Nephron (organoid): ENCODE measurements around the gene LSM14B.

Experiments
- H3K27ac Mint-ChIP-seq, 3 experiments: 2 replicates each; pipeline ENCODE4 v1.8.0; 2020; ENCODE audit warnings: mixed read lengths in 3 of 3, mild to moderate bottlenecking in 2 of 3, moderate library complexity in 1 of 3
- H3K27me3 Mint-ChIP-seq: 2 replicates; pipeline ENCODE4 v1.8.0; 2021; ENCODE audit warnings: low read depth, mild to moderate bottlenecking, moderate library complexity, mixed read lengths
- H3K36me3 Mint-ChIP-seq: 2 replicates; pipeline ENCODE4 v1.8.0; 2020; ENCODE audit warnings: low read depth, mixed read lengths
- H3K4me1 Mint-ChIP-seq: 2 replicates; pipeline ENCODE4 v1.8.0; 2020; ENCODE audit warnings: mixed read lengths
- H3K4me3 Mint-ChIP-seq, 3 experiments: 2 replicates each; pipeline ENCODE4 v1.8.0; 2020; ENCODE audit warnings: mild to moderate bottlenecking in 3 of 3, mixed read lengths in 3 of 3, moderate library complexity in 2 of 3
- H3K9me3 Mint-ChIP-seq: 2 replicates; pipeline ENCODE4 v1.8.0; 2020; ENCODE audit warnings: mixed read lengths
- CTCF ChIP-seq, 3 experiments: fragments of 200-600 bp; sonication (generic); IDR thresholded peaks; one replicate each; pipeline ENCODE4 v1.5.0; 2021; ENCODE audit warnings: antibody characterized with exemption in 3 of 3; ENCODE audit not compliant: unreplicated experiment in 3 of 3

The LSM14B gene

GRCh38 chr20:62136283-62137091 lies 14.2 kb downstream of the LSM14B start:
- H3K9me3 Mint-ChIP-seq = no peaks in the 10 kb centered on the region
- H3K4me3 Mint-ChIP-seq = peak overlapping the region in 1 of 3 experiments; percentile 19
- peaks cover 69% of the 10 kb centered on the region for H3K36me3 Mint-ChIP-seq
- H3K27me3 Mint-ChIP-seq = peaks cover 3% of the 10 kb centered on the region
- H3K27ac Mint-ChIP-seq = peak overlapping the region in 2 of 3 experiments; percentile 14 to 56
- H3K4me1 Mint-ChIP-seq = peaks cover 12% of the 10 kb centered on the region
- peak; percentile 69 to 76 (median 74) for TF ChIP-seq CTCF (IDR thresholded peaks at IDR 0.05; ENCODE audit: unreplicated experiment in 3 of 3)

DNA sequence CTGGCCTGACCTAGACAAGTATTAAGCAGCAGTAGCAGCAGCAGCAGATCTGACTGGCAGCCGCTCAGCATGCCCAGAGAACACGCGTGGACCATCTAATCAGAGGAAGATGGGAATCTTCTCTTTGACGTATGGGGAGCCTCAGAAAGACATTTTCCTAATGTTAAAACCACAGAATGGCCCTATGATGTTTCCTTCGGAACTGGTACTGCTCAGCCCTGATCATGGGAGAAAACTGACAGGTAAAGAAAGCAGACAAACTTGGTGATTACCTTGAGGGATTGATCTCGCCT lies 14.8 kb downstream of the LSM14B start:
- peak overlapping the region in 1 of 3 experiments; percentile 19 for H3K4me3 Mint-ChIP-seq
- peak overlapping the region in 2 of 3 experiments; percentile 14 to 56 for H3K27ac Mint-ChIP-seq
- TF ChIP-seq CTCF (IDR thresholded peaks at IDR 0.05; ENCODE audit: unreplicated experiment in 3 of 3) = peak in 1 of 3 experiments; percentile 5
- H3K36me3 Mint-ChIP-seq = peaks cover 65% of the 10 kb centered on the region
- no peaks in the 10 kb centered on the region for H3K9me3 Mint-ChIP-seq
- peaks cover 3% of the 10 kb centered on the region for H3K27me3 Mint-ChIP-seq
- H3K4me1 Mint-ChIP-seq = peaks cover 18% of the 10 kb centered on the region

DNA sequence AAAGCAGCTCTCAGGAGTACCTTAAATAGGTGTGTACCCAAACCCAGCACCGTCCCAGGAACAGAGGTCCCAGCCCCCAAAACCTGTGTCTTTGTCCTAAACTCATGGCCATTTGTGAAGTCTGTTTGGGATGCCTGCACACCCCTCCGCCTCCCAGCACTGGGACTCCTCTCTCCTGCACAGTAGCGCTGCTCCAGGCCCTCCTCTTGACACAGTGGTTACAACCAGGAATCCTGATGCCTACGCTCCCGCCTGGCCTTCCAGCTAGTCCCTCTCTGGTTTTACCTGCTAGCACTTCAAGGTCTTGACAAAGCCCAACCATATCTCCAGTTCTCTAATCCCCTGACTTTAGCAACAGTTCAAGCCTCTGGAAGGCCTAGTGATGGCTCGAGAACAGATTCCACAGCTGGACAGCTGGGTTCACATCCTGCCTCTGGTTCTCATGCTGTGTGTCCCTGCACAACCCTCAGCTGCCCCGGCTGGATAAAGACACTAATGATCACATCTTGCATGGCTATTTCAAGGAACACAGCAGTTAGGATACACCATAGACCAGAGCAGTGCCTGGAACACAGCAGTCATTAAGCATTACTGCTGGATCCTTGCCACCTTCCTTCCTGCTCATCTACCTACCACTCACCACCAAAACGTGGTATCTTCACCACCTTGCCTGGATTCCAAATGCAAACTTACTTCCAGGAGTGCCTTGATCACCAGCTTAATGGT lies 15.4 kb downstream of the LSM14B start:
- H3K9me3 Mint-ChIP-seq = no peaks in the 10 kb centered on the region
- peaks cover 3% of the 10 kb centered on the region for H3K27me3 Mint-ChIP-seq
- no peak for TF ChIP-seq CTCF (IDR thresholded peaks at IDR 0.05; ENCODE audit: unreplicated experiment in 3 of 3)
- peaks cover 22% of the 10 kb centered on the region for H3K4me1 Mint-ChIP-seq
- H3K27ac Mint-ChIP-seq = no peak overlapping the region
- peaks cover 59% of the 10 kb centered on the region for H3K36me3 Mint-ChIP-seq
- H3K4me3 Mint-ChIP-seq = no peak overlapping the region

DNA sequence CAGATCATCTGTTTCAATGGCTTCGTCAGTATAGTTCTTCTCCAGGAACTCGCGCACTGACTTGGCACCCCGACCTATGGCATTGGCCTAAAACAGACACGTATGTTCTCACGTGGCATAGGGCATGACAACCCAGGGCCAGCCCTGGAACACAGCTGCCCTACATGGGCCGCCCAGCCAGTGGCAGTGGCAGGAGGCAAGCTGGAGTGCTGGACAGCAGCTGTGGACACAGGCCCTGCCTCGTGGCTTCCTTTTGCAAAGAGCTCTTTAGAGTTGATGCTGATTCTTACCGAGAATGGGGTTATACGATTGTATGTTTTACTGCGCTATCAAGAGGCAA lies 15.9 kb downstream of the LSM14B start:
- peaks cover 58% of the 10 kb centered on the region for H3K36me3 Mint-ChIP-seq
- peak overlapping the region in 1 of 3 experiments; percentile 44 for H3K27ac Mint-ChIP-seq
- H3K4me3 Mint-ChIP-seq = peak overlapping the region in 1 of 3 experiments; percentile 65
- no peak for TF ChIP-seq CTCF (IDR thresholded peaks at IDR 0.05; ENCODE audit: unreplicated experiment in 3 of 3)
- no peaks in the 10 kb centered on the region for H3K9me3 Mint-ChIP-seq
- peaks cover 22% of the 10 kb centered on the region for H3K4me1 Mint-ChIP-seq
- peaks cover 3% of the 10 kb centered on the region for H3K27me3 Mint-ChIP-seq

GRCh38 chr20:62138912-62139311 lies 16.6 kb downstream of the LSM14B start:
- no peak for TF ChIP-seq CTCF (IDR thresholded peaks at IDR 0.05; ENCODE audit: unreplicated experiment in 3 of 3)
- peaks cover 3% of the 10 kb centered on the region for H3K27me3 Mint-ChIP-seq
- no peaks in the 10 kb centered on the region for H3K9me3 Mint-ChIP-seq
- no peak overlapping the region for H3K27ac Mint-ChIP-seq
- H3K4me1 Mint-ChIP-seq = peaks cover 22% of the 10 kb centered on the region
- peaks cover 53% of the 10 kb centered on the region for H3K36me3 Mint-ChIP-seq
- H3K4me3 Mint-ChIP-seq = no peak overlapping the region
